HG02798 (cell line): ENCODE results near the gene SLC39A3.

Source experiments
- ATAC-seq: cut with Tn5 transposase; IDR thresholded peaks from one replicate; pipeline ENCODE4 v1.9.1; 2021; ENCODE audit warnings: mild to moderate bottlenecking; ENCODE audit not compliant: unreplicated experiment, poor library complexity

The SLC39A3 gene

DNA sequence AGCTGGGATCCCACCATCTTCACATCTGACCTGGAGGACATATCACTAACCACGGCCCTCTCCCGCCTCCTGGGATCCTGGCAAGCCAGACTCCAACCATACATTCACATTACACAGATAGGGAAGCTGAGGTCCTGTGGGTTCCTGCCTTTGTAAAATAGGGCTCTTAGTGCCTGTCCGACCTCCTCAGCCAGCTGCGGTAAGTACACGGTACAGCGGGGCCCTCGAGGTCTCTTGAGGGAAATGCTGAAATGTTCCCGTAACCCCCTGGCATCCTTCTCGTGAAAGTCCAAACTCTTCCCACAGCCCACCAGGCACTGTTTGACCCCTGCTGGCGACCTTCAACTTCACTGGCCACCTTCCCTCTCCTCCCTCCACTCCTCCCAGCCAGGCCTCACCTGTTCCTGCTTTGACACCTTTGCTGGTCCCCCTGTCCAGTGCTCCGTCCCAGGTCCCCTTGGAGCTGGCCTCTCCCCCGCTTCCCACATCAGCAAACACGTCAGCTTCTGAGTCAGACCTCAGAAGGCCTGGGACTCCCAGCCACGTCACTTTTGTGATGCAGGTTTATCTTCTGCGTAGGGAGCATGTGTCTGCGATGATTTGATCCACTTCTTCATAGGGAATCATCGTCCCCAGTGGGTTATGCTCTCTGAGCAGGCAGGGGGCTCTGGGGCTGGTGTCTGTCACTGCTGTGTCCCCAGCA, 28.5 kb downstream of the SLC39A3 start:
- ATAC-seq: no peak

DNA sequence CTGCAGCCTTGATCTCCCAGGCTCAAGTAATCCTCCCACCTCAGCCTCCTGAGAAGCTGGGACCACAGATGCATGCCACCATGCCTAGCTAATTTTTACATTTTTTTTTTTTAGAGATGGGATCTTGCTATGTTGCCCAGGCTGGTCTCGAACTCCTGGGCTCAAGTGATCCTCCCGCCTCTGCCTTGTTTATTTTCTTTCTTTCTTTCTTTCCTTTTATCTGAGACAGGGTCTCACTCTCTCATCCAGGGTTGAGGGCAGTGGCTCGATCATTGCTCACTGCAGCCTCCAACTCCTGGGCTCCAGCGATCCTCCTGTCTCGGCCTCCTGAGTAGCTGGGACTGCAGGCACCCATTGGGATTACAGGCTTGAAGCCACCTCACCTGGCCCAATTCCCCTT, 33.6 kb downstream of the SLC39A3 start:
- ATAC-seq: no peak

GRCh38 chr19:2703691-2704216, 36.1 kb downstream of the SLC39A3 start:
- ATAC-seq: no peak

DNA sequence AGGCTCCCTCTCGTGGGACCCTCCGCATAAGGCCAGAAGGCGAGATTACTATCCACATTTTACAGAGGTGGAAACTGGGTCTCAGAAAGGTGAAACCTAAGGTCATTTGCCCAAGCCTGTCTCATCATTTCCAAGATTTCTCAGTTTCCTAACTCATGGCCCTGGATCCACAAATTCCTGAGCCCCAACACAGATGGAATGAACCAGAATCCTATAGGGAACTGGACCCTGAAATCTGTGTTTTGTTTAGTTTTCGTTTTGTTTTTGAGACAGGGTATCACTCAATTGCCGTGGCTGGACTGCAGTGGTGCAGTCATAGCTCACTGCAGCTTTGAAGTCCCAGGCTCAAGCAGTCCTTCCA, 36.8 kb downstream of the SLC39A3 start:
- ATAC-seq: no peak

GRCh38 chr19:2702170-2703076, 37.4 kb downstream of the SLC39A3 start, which contains the start of gene GNG7:
Gene GNG7, minus strand, starts transcription at chr19:2702694. Its CDS starts 182,006 bp downstream, at chr19:2520688.
- ATAC-seq: peak; percentile 85

GRCh38 chr19:2701361-2702169, 38.3 kb downstream of the SLC39A3 start:
- ATAC-seq: no peak

GRCh38 chr19:2700660-2701360, 39.0 kb downstream of the SLC39A3 start:
- no peak for ATAC-seq

DNA sequence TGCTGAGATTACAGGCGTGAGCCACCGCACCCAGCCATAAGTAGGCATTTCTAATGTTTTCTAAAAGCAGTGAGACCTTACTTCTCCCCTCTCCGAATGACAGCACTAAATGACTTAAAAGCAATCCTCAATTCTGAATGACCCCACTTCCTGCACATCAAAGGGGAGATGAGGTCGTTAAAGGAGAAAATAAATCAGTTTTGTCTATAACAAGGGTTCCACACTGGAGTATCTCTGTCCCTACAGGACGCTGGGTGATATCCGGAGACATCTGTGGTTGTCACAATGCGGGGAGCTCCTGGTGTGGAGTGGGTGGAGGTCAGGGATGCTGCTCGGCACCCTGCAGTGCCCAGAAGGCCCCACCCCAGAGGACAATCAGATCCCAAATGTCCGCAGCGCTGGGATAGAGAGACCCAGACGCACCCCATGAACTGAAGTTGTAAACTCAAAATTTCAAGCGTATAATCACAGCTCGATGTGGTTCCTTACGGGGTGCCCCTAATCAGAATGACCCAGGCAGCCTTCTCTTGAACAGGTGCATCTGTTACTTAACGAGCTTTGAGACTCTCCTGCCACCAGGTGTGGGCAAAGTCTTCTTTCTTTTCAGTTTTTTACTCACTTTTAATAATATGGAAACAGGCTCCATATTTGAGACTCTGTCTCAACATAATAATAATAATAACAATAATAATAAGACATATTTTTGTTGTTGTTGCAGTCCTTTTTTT, 40.2 kb downstream of the SLC39A3 start:
- no peak for ATAC-seq

- no peak for ATAC-seq
Measured at GRCh38 chr19:2694196-2694595, 45.6 kb downstream of the SLC39A3 start.

DNA sequence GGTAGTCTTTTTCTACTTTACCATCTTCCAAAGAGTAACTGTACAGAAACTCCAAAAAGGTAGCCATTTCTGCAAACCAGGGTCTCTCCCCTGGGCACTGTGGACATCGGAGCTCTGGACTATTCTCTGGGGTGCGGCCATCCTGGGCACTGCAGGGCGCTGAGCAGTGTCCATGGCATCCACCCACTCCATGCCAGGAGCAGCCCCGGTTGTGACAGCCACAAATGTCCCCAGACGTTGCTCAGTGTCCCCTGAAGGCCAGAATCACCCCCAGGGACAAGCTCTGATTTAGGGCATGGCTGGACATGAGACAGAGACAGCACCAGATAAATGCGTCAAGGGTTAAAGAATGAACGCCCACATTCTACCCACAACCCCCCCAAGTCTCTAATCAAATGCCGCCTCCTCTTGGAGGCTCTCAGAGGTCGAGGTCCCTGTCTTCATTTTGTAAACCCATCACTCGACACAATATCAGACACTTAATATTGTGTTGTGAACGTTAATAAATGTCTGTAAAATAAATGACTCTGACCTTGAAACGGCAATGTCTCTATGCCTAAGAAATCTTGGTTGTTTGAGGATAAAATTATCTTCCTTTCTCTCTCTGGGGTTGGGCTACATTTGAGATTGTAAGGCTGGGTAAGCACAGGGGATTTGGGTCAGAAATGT, 46.2 kb downstream of the SLC39A3 start:
- no peak for ATAC-seq

DNA sequence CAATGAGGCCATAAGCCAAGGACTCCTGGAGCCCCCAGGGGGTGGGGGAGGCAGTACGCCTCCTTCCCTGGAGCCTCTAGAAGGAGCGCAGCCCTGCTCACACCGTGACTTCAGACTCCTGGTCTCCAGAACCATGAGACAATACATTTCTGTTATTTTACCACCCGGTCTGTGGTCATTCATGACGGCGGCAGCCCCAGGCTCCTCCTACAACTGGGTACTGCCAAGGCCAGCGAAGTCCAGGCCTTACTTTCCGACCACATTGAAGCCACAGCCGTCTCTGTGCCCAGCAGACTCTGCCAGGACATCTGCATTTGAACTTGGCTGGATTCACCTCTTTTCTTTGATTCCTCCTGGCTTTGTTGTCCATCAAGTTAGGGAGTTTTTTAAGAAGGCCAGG, 47.9 kb downstream of the SLC39A3 start:
- ATAC-seq: no peak

DNA sequence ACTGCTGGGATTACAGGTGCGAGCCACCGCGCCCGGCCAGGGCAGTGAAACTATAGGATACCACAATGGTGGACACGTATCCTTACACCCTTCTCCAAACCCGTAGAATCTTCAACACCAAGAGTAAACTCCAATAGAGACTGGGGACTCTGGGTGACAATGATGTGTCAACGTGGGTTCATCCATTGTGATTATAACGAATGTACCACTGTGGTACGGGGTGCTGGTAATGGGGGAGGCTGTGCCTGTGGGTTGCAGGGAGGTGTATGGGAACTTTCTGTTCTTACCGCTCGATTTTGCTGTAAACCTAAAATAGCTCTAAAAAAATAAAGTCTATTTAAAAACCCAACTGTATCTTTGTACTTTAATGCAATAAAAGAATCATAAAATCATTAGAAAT, 49.0 kb downstream of the SLC39A3 start:
- ATAC-seq: no peak

- no peak for ATAC-seq
Measured at GRCh38 chr19:2686360-2686759, 53.5 kb downstream of the SLC39A3 start.

GRCh38 chr19:2685204-2685704, 54.6 kb downstream of the SLC39A3 start:
- no peak for ATAC-seq

GRCh38 chr19:2683430-2684003, 56.3 kb downstream of the SLC39A3 start:
- ATAC-seq: no peak
